WTC11 (cell line): Measurements from ENCODE around the gene H1-8.

Experiments used
- CBFB ChIP-seq: sonication (generic); formaldehyde crosslinking; IDR thresholded peaks from 2 replicates; pipeline ENCODE4 v1.8.1; 2022; ENCODE audit warnings: mild to moderate bottlenecking, low read depth, missing genetic modification reagents
- CTCF ChIP-seq: fragments of 200-600 bp; IDR thresholded peaks from 2 replicates; pipeline ENCODE4 v1.8.0; 2022; ENCODE audit warnings: antibody characterized with exemption
- TF ChIP-seq, protein P1 (sequence below): sonication (generic); formaldehyde crosslinking; IDR thresholded peaks from 2 replicates; pipeline ENCODE4 v1.8.1; 2023; ENCODE audit warnings: mild to moderate bottlenecking, moderate library complexity, missing genetic modification reagents
- TF ChIP-seq, protein P2 (sequence below): sonication (generic); formaldehyde crosslinking; IDR thresholded peaks from 2 replicates; pipeline ENCODE4 v1.8.0; 2022; ENCODE audit warnings: mild to moderate bottlenecking, missing genetic modification reagents

DNA sequence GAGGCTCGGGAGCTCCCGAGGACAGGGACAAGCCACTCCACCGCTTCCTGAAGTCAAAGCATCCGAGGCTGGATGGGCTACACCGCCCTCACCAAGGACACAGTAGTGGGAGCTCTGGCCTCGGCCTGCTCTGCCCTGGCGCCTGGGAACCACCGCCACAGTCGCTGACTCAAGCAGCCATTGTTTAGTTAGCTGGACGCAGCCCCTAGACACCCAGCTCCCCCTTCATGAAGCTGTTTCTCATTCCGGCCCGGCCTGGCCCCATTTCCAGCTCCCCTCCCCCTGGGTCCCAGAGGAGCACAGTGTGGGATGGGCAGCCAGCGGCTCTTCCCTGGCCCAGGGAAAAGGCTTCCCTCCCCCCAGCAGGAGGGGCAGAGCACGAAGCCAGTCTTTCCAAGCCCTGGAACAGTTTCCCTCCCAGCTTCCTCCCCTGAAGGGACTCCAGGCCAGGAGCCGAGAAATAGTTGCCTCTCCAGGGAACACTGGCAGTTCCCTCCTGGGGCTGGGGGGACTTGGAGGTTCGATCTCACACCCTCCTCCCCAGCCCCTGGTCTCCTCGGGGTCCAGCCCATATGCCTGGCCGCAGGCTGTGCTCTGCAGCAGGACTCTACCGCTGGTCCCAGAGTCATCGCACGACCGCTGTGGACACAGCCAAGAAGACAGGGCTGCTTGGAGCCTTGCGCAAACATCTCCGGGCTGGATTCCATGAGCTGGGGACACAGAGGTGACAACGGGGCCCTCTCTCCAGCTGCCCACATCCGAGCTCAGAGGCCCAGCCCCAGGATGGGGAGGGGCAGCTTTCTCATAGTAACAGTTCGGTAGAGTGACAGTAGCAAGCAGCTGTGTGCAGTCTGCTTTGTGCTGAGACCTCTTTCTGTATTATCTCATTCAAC lies 53.5 kb downstream of the H1-8 start:
- TF ChIP-seq CTCF (no peak), CBFB (CRISPR knock-in tag) (no peak)
- TF ChIP-seq, protein P1, sequence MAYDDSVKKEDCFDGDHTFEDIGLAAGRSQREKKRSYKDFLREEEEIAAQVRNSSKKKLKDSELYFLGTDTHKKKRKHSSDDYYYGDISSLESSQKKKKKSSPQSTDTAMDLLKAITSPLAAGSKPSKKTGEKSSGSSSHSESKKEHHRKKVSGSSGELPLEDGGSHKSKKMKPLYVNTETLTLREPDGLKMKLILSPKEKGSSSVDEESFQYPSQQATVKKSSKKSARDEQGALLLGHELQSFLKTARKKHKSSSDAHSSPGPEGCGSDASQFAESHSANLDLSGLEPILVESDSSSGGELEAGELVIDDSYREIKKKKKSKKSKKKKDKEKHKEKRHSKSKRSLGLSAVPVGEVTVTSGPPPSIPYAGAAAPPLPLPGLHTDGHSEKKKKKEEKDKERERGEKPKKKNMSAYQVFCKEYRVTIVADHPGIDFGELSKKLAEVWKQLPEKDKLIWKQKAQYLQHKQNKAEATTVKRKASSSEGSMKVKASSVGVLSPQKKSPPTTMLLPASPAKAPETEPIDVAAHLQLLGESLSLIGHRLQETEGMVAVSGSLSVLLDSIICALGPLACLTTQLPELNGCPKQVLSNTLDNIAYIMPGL (CRISPR knock-in tag) = no peak
- TF ChIP-seq, protein P2, sequence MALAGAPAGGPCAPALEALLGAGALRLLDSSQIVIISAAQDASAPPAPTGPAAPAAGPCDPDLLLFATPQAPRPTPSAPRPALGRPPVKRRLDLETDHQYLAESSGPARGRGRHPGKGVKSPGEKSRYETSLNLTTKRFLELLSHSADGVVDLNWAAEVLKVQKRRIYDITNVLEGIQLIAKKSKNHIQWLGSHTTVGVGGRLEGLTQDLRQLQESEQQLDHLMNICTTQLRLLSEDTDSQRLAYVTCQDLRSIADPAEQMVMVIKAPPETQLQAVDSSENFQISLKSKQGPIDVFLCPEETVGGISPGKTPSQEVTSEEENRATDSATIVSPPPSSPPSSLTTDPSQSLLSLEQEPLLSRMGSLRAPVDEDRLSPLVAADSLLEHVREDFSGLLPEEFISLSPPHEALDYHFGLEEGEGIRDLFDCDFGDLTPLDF (CRISPR knock-in tag) = no peak
